Activated naive CD8-positive, alpha-beta T cell (primary cell): ENCODE measurements around the gene CIDEB.
"Not testable (repeated sequence)": the region's sequence is repeated elsewhere in the genome, so short reads cannot be mapped to it uniquely, and the experiment has no call there.

Experiments used
- H3K27ac Mint-ChIP-seq: one replicate; pipeline ENCODE4 v1.8.0; 2021; ENCODE audit warnings: mixed read lengths
- H3K27me3 Mint-ChIP-seq: one replicate; pipeline ENCODE4 v1.8.0; 2021; ENCODE audit warnings: mixed read lengths
- H3K36me3 Mint-ChIP-seq: one replicate; pipeline ENCODE4 v1.8.0; 2021; ENCODE audit warnings: mixed read lengths
- H3K4me1 Mint-ChIP-seq: one replicate; pipeline ENCODE4 v1.8.0; 2021; ENCODE audit warnings: low read depth, mixed read lengths
- H3K4me3 Mint-ChIP-seq: one replicate; pipeline ENCODE4 v1.8.0; 2021; ENCODE audit warnings: mild to moderate bottlenecking, mixed read lengths
- H3K9me3 Mint-ChIP-seq: one replicate; pipeline ENCODE4 v1.8.0; 2021; ENCODE audit warnings: low read depth, mixed read lengths

The CIDEB gene

GRCh38 chr14:24307575-24308341, at the start of gene CIDEB:
CIDEB (minus strand) TSS chr14:24307977; CDS start chr14:24307858, 119 bp downstream.
- Mint-ChIP-seq H3K27me3 (no peaks in the 10 kb centered on the region), H3K9me3 (no peaks in the 10 kb centered on the region), H3K36me3 (peaks cover 8% of the 10 kb centered on the region), H3K4me3 (no peak within 1 kb of the TSS), H3K4me1 (peaks cover 34% of the 10 kb centered on the region), H3K27ac (no peak within 1 kb of the TSS)

GRCh38 chr14:24356208-24356607, 48.4 kb upstream of the CIDEB start:
- H3K4me3 Mint-ChIP-seq: no peak overlapping the region
- H3K36me3 Mint-ChIP-seq: peaks cover 2% of the 10 kb centered on the region
- H3K9me3 Mint-ChIP-seq: no peaks in the 10 kb centered on the region
- peaks cover 6% of the 10 kb centered on the region for H3K27me3 Mint-ChIP-seq
- no peak overlapping the region for H3K27ac Mint-ChIP-seq
- H3K4me1 Mint-ChIP-seq: no peaks in the 10 kb centered on the region

GRCh38 chr14:24355009-24355408, 47.2 kb upstream of the CIDEB start:
- Mint-ChIP-seq H3K4me1 (no peaks in the 10 kb centered on the region), H3K36me3 (no peaks in the 10 kb centered on the region), H3K4me3 (no peak overlapping the region), H3K27me3 (peaks cover 12% of the 10 kb centered on the region), H3K9me3 (no peaks in the 10 kb centered on the region), H3K27ac (no peak overlapping the region)

GRCh38 chr14:24354482-24354825, 46.7 kb upstream of the CIDEB start:
- H3K36me3 Mint-ChIP-seq, H3K4me3 Mint-ChIP-seq, H3K27ac Mint-ChIP-seq, H3K4me1 Mint-ChIP-seq, H3K9me3 Mint-ChIP-seq: not testable (repeated sequence)
- H3K27me3 Mint-ChIP-seq: peaks cover 16% of the 10 kb centered on the region

GRCh38 chr14:24353559-24354481, 46.0 kb upstream of the CIDEB start:
- no peak overlapping the region for H3K27ac Mint-ChIP-seq
- no peaks in the 10 kb centered on the region for H3K36me3 Mint-ChIP-seq
- no peaks in the 10 kb centered on the region for H3K4me1 Mint-ChIP-seq
- no peaks in the 10 kb centered on the region for H3K9me3 Mint-ChIP-seq
- no peak overlapping the region for H3K4me3 Mint-ChIP-seq
- peaks cover 18% of the 10 kb centered on the region for H3K27me3 Mint-ChIP-seq

GRCh38 chr14:24351517-24351916, 43.7 kb upstream of the CIDEB start:
- Mint-ChIP-seq H3K36me3 (no peaks in the 10 kb centered on the region), H3K4me3 (no peak overlapping the region), H3K27ac (no peak overlapping the region), H3K27me3 (peaks cover 24% of the 10 kb centered on the region), H3K4me1 (no peaks in the 10 kb centered on the region), H3K9me3 (no peaks in the 10 kb centered on the region)

- H3K27me3 Mint-ChIP-seq: peaks cover 26% of the 10 kb centered on the region
- H3K9me3 Mint-ChIP-seq: no peaks in the 10 kb centered on the region
- no peak overlapping the region for H3K4me3 Mint-ChIP-seq
Measured at GRCh38 chr14:24349742-24350141, 42.0 kb upstream of the CIDEB start.

GRCh38 chr14:24348186-24348585, 40.4 kb upstream of the CIDEB start:
- Mint-ChIP-seq H3K4me3 (no peak overlapping the region), H3K27ac (no peak overlapping the region), H3K9me3 (no peaks in the 10 kb centered on the region), H3K36me3 (no peaks in the 10 kb centered on the region), H3K4me1 (no peaks in the 10 kb centered on the region), H3K27me3 (peaks cover 26% of the 10 kb centered on the region)

More at GRCh38 chr14:24349742-24350141, 42.0 kb upstream of the CIDEB start:
- Mint-ChIP-seq H3K36me3 (no peaks in the 10 kb centered on the region), H3K27ac (no peak overlapping the region), H3K4me1 (no peaks in the 10 kb centered on the region)

GRCh38 chr14:24347134-24347533, 39.4 kb upstream of the CIDEB start:
- Mint-ChIP-seq H3K4me3 (no peak overlapping the region), H3K4me1 (no peaks in the 10 kb centered on the region), H3K27me3 (peaks cover 23% of the 10 kb centered on the region), H3K9me3 (no peaks in the 10 kb centered on the region), H3K27ac (no peak overlapping the region), H3K36me3 (no peaks in the 10 kb centered on the region)

- H3K9me3 Mint-ChIP-seq: no peaks in the 10 kb centered on the region
- H3K4me3 Mint-ChIP-seq: no peak overlapping the region
- no peak overlapping the region for H3K27ac Mint-ChIP-seq
- H3K36me3 Mint-ChIP-seq: no peaks in the 10 kb centered on the region
- peaks cover 11% of the 10 kb centered on the region for H3K27me3 Mint-ChIP-seq
- peaks cover 9% of the 10 kb centered on the region for H3K4me1 Mint-ChIP-seq
Measured at GRCh38 chr14:24343795-24344660, 36.3 kb upstream of the CIDEB start.

GRCh38 chr14:24342889-24343288, 35.1 kb upstream of the CIDEB start:
- Mint-ChIP-seq H3K27me3 (peaks cover 11% of the 10 kb centered on the region), H3K9me3 (no peaks in the 10 kb centered on the region), H3K27ac (no peak overlapping the region), H3K36me3 (no peaks in the 10 kb centered on the region), H3K4me1 (peaks cover 17% of the 10 kb centered on the region), H3K4me3 (no peak overlapping the region)

GRCh38 chr14:24340606-24341005, 32.8 kb upstream of the CIDEB start:
- H3K36me3 Mint-ChIP-seq: peaks cover 2% of the 10 kb centered on the region
- peak overlapping the region; percentile 91 for H3K4me3 Mint-ChIP-seq
- no peak overlapping the region for H3K27ac Mint-ChIP-seq
- no peaks in the 10 kb centered on the region for H3K9me3 Mint-ChIP-seq
- peaks cover 5% of the 10 kb centered on the region for H3K27me3 Mint-ChIP-seq
- peaks cover 22% of the 10 kb centered on the region for H3K4me1 Mint-ChIP-seq

GRCh38 chr14:24339284-24340151, 31.7 kb upstream of the CIDEB start, which contains the start of gene RIPK3:
RIPK3 (minus strand) TSS chr14:24339991; CDS start chr14:24339826, 165 bp downstream.
- H3K36me3 Mint-ChIP-seq: peaks cover 2% of the 10 kb centered on the region
- H3K4me1 Mint-ChIP-seq: peaks cover 27% of the 10 kb centered on the region
- H3K27ac Mint-ChIP-seq: peak within 1 kb of the TSS; percentile 61
- H3K9me3 Mint-ChIP-seq: no peaks in the 10 kb centered on the region
- peaks cover 4% of the 10 kb centered on the region for H3K27me3 Mint-ChIP-seq
- H3K4me3 Mint-ChIP-seq: peak within 1 kb of the TSS; percentile 91

GRCh38 chr14:24338843-24339242, 31.1 kb upstream of the CIDEB start:
- Mint-ChIP-seq H3K27me3 (peaks cover 3% of the 10 kb centered on the region), H3K4me3 (peak overlapping the region; percentile 91), H3K27ac (no peak overlapping the region), H3K36me3 (peaks cover 2% of the 10 kb centered on the region), H3K4me1 (peaks cover 32% of the 10 kb centered on the region), H3K9me3 (no peaks in the 10 kb centered on the region)
